CD4-positive, alpha-beta T cell treated with Interleukin-17A for 4 hours (primary cell): Measurements from ENCODE around the gene PES1.
"Not testable (repeated sequence)": the region's sequence is repeated elsewhere in the genome, so short reads cannot be mapped to it uniquely, and the experiment has no call there.

ENCODE experiments used
- DNase-seq: peaks from one replicate; pipeline ENCODE4 v3.0.0-alpha.2; 2020; ENCODE audit warnings: mixed read lengths

PES1 gene

DNA sequence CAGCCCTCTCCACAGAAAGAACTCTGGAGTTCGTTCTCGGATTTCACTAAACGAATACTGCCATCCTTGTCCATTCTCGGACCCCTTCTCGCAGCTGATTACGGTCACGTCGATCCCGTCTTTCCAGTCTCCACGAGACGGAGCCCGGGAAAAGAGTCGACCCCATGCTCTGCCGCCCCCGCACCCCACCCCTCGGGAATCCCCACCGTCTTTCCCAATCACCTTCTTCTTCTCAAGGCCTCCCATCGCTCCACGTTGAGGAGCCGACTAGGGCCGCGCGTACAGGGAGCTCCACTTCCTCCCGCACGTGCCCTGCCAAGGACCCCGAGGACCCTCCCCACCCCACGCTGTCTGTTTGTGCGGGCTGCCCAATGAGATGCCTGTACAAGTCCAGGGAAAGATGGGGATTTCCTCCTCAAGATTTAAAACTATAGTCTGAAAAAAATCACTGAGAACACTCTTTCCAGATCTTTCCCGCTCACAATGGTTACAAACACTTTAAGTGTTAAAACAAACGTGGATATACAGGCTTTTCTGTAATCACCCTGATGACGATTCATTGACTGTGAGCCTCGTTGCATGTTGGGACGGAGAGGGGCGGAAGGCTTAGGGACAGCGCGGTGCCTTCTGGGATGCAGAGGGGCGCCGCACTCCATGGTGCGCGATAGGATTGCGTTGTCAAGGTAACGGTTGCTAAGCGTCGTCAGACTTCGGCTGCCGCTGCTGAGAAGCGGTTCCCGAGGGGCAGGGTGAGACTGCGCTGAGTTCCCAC lies at the start of gene PES1:
Gene PES1 (minus strand): TSS at position 323 of the 772 bp plus-strand sequence. CDS start 77 bp downstream, at position 246.
- DNase-seq = peak; percentile 96

DNA sequence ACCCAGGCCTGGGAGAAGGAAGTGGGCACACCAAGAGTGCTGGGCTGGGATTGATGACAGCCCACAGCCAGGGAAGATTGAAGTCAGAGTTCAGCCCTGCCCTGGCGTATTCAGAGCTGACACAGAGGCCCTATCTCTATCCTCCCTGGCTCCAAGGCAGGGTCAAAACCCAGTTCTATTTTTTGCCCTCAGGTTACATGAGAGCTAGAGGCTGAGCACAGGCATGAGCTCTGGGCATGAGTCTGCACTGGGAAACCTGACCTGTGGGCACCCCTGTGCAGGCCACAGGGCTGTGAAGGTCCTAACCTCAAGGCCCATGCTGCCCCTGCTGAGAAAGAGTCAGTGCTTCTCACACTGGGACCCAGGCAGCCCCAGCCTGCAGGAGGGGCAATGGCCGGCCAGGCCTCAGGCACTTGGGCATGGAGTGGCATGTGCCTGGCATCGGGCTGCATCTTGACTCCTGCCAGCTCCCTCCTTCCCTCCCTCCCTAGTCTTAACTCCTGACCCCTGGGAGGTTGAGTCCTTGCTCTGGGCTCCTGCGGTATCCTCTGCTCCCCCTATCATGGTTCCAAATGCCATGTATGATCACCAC lies 49.2 kb upstream of the PES1 start:
- DNase-seq = no peak

DNA sequence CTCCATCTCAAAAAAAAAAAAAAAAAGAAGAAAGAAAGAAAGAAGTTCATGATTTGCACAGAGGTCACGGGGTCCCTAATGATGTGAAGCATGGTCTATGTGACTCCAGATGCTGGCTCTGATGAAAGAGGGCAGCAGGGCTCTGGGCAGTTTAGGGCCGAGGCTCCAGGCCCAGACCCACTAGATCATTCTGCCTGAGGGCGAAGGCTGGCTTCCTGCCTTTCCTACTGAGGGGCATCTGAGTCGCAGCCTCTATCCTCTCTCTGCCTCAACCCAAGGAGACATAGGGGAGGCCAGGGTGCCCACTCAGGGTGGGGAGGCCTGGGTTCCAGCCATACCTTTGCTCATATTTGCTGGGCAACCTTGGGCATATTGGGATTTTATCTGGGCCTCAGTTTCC lies 48.7 kb upstream of the PES1 start:
- DNase-seq = no peak

GRCh38 chr22:30637701-30638114 lies 46.0 kb upstream of the PES1 start:
- DNase-seq = no peak

DNA sequence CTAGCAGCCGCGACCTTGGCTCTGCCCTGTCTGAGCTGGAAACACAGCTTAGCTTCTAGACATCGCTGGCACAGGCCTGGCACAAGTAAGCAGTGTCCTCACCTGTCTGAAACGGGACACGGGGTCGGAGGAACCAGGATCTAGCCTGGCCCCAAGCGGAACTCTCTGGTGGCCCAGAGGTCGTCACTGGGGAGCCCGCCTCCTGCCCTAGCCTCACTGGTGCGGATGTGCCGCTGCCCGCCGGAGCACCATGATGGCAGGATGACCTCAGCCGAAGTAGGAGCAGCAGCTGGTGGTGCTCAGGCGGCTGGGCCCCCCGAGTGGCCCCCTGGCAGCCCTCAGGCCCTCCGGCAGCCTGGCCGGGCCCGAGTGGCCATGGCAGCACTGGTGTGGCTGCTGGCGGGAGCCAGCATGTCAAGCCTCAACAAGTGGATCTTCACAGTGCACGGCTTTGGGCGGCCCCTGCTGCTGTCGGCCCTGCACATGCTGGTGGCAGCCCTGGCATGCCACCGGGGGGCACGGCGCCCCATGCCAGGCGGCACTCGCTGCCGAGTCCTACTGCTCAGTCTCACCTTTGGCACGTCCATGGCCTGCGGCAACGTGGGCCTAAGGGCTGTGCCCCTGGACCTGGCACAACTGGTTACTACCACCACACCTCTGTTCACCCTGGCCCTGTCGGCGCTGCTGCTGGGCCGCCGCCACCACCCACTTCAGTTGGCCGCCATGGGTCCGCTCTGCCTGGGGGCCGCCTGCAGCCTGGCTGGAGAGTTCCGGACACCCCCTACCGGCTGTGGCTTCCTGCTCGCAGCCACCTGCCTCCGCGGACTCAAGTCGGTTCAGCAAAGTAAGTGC lies 44.7 kb upstream of the PES1 start:
- peak; percentile 21 for DNase-seq

DNA sequence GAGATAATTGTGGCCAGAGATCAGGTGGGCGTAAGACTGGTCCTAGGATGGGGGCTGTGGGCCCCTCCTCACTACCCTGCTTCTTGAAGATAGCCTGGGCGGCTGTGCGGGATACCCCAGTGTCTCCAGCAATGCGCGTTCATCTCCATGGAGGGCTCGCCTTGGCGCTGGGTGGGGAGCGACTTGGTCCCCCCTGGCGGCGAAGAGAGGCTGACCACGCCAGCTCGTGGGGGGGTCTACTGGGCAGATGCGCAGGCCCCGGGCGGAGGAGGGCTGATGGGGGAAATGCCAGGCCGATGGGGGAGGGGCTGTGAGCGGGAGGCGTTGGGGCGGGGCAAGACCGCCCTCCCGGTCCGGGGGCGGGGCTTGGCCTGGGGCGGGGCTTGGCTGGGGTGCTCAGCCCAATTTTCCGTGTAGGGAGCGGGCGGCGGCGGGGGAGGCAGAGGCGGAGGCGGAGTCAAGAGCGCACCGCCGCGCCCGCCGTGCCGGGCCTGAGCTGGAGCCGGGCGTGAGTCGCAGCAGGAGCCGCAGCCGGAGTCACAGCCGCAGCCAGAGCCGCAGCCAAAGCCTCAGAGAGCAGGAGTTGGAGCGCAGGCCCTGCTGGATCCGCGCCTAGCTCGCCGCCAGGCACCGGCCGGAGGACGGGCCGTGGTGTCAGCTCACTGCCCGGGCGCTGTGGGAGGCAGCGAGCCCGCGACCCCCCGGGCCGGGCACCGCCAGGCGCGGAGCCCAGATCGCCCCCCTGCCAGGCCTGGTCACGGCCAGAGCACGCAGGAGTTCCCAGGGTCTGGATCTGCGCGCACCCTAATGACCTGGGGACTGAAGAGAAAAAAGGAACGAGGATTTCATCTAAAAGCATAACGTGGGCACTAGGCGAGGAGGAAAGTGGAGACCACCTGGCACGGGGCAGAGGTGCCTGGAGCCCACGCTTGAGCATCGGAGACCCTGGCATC lies 43.8 kb upstream of the PES1 start, which contains the start of gene SLC35E4:
Gene SLC35E4 (plus strand): TSS at position 509 of the 953 bp plus-strand sequence. CDS start 670 bp downstream, outside the sequence.
- DNase-seq = peak; percentile 98

GRCh38 chr22:30634471-30635233 lies 42.9 kb upstream of the PES1 start:
- DNase-seq = peak; percentile 94

DNA sequence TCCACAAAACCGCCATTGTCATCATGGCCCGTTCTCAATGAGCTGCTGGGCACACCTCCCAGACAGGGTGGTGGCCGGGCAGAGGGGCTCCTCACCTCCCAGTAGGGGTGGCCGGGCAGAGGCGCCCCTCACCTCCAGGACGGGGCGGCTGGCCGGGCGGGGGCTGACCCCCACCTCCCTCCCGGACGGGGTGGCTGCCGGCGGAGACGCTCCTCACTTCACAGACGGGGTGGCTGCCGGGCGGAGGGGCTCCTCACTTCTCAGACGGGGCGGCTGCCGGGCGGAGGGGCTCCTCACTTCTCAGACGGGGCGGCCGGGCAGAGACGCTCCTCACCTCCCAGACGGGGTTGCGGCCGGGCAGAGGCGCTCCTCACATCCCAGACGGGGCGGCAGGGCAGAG lies 39.8 kb upstream of the PES1 start:
- not testable (repeated sequence) for DNase-seq

GRCh38 chr22:30628491-30628890 lies 36.8 kb upstream of the PES1 start:
- no peak for DNase-seq

GRCh38 chr22:30627471-30627870 lies 35.8 kb upstream of the PES1 start:
- DNase-seq = no peak

DNA sequence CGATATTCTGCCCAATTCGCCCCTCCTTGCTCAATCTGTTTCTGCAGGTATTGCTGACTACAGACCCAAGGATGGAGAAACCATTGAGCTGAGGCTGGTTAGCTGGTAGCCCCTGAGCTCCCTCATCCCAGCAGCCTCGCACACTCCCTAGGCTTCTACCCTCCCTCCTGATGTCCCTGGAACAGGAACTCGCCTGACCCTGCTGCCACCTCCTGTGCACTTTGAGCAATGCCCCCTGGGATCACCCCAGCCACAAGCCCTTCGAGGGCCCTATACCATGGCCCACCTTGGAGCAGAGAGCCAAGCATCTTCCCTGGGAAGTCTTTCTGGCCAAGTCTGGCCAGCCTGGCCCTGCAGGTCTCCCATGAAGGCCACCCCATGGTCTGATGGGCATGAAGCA lies 34.7 kb upstream of the PES1 start:
- DNase-seq = no peak

- not testable (repeated sequence) for DNase-seq
Measured at GRCh38 chr22:30619909-30620308, 28.2 kb upstream of the PES1 start.

DNA sequence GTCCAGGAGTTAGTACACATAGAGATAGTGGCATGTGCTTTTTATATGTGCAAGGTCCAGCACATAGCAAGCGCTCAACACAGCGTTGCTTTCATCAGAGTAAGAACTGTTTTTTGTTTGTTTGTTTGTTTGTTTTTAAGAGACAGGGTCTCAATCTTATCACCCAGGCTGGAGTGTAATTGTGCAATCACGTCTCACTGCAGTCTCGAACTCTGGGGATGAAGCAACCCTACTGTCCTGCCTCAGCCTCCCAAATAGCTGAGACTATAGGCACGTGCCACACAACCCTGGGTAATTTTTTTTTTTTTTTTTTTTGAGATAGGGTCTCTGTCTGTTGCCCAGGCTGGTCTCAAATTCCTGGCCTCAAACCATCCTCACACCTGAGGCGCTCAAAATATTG lies 26.1 kb upstream of the PES1 start:
- no peak for DNase-seq

DNA sequence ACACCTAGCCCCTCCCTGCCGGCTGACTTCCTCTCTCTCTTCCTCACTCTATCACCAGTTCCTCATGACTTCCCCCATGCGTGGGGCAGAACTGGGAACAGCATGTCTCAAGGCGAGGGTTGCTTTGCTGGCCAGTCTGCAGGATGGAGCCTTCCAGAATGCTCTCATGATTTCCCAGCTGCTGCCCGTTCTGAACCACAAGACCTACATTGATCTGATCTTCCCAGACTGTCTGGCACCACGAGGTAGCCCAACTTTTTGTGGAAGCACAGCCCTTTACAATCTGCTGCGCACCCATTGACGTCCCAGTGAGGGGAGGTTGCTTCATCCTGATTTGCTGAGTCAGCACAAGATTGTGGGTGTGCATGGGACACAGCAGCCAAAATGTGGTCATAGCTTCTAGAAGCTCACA lies 23.8 kb upstream of the PES1 start:
- no peak for DNase-seq

DNA sequence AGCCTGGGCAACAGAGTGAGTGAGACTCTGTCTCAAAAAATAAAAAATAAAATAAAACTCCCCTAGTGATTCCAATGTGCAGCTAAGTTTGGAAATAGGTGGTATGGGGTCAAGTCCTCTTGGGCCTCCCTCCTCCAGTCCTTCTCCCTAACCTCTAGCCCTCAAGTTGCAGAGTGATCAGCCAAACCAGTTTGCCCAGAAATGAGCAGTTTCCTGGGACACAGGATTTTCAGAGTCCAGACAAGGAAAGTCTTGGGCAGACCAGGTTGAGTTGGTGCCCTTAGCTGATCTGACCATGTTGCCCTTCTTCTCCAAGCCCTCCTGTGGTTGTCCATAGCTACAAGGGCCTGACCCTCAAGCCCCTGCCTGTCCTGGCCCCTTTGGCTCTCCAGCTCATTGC lies 23.2 kb upstream of the PES1 start:
- DNase-seq = no peak

- DNase-seq = no peak
Measured at GRCh38 chr22:30614268-30614667, 22.6 kb upstream of the PES1 start.

DNA sequence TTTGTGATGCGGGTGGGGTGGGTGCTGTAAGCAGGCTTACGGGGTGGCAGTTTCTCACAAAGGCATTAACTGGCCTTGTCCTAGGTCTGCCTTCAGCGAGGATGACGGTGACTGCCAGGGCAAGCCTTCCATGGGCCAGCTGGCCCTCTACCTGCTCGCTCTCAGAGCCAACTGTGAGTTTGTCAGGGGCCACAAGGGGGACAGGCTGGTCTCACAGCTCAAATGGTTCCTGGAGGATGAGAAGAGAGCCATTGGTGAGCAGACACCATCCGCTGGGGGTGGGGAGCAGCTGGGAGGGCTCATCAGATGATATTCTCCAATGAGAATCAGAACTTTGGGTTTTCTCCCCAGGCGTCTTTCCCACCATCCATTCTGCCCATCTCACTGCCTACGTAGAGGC lies 21.1 kb upstream of the PES1 start:
- no peak for DNase-seq

DNA sequence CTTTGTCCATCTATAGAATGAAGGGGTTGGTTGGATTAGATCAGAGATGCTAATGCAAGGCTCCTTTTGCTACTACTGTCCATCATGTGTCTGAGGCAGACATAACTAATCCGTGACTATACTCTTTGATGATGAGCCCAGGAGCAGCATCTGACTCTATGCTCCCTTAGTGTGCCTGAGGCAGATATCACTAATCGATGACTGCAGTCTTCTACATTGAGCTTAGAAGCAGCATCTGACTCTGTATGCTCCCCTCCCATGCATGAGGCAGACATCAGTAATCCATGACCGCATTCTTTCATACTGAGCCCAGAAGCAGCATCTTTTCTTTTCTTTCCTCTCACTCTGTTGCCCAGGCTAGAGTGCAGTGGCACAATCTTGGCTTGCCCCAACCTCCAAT lies 19.5 kb upstream of the PES1 start:
- no peak for DNase-seq

GRCh38 chr22:30610299-30610698 lies 18.6 kb upstream of the PES1 start:
- no peak for DNase-seq

- no peak for DNase-seq
Measured at GRCh38 chr22:30609260-30610185, 17.8 kb upstream of the PES1 start.
